GM18526 (cell line): ENCODE data around the gene CNKSR3.

Experiments used
- POLR2A ChIP-seq: IDR thresholded peaks from 3 replicates; pipeline ENCODE4 v1.6.1; 2011; ENCODE audit not compliant: insufficient read length; ENCODE audit errors: extremely low read depth

The CNKSR3 gene

DNA sequence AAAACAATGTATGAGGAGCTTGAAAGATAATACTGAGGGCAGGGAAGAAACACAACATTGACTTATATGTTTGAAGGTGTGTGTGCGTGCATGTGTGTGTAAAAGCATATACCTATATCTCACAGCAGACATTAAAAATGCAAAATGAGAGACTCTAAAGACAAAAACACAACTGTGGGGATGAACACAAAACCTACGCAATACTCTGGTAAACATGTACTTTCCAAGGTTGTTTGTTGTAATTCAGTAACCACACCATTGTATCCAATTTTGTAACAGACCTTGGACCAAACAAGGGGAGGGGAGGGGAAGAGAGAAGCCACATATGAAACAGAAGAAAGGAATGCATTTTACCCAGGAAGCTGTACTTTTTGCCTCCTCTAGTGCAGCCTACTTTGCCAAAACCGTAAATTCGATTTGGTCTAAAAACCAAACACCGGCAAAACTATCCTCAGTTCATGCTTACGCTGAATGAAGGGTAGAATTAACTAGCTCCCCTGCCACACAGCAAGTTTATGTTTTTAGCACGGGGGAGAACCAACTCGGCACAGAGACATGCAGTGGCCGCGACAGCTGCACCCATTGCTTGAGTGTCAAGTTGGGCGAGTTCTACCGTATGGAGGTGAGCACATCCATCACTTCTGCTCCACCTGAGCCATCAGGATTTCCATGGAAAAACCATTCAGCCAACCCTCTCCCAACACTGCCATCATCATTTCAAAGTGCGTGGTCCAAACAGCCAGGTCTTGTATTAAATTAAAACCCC is 50.0 kb downstream of the CNKSR3 start:
- no peak for TF ChIP-seq POLR2A

GRCh38 chr6:154459513-154459912 is 51.0 kb downstream of the CNKSR3 start:
- TF ChIP-seq POLR2A: no peak

DNA sequence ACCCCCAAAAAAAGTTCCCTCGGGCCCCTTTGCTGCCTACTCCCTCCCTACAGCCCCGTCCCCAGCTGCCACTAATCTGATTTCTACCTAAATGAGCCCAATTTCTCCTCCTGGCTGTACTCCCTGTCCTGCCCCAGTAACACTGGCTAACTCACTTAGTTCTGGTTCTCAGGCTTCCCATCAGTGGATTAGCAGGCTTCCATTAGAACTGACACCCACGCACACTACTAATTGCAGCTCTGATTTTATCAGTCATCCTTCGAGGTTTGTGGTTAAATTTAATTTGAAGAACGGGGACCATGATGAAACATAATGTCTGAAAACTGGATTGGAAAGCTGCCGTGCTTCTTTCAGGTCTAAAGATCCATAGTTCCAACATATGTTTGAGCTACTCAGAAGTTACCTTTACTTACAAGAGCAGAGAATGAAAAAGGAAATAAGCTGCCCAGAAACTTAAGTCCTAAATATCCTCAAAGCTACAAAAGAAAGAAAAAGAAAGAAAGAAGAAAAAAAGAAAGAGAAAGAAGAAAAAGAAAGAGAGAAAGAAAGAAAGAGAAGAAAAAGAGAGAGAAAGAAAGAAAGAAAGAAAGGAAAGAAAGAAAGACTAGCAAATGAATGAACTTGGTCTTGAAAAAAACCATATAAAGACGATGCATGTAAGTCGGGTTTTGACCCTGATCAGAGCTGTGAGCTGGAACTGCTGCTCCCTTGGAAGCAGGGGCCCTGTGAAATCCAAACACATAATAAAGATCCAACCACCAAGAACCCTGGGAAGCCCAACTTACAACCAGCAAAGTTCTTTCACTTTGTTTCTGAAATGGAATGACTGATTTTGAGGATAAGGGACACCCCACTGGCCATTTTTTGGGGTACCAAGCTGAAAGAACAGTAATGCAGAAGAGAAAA is 51.7 kb downstream of the CNKSR3 start:
- TF ChIP-seq POLR2A: no peak

GRCh38 chr6:154457881-154458284 is 52.6 kb downstream of the CNKSR3 start:
- TF ChIP-seq POLR2A: no peak

- TF ChIP-seq POLR2A: no peak
Measured at GRCh38 chr6:154457046-154457713, 53.3 kb downstream of the CNKSR3 start.

DNA sequence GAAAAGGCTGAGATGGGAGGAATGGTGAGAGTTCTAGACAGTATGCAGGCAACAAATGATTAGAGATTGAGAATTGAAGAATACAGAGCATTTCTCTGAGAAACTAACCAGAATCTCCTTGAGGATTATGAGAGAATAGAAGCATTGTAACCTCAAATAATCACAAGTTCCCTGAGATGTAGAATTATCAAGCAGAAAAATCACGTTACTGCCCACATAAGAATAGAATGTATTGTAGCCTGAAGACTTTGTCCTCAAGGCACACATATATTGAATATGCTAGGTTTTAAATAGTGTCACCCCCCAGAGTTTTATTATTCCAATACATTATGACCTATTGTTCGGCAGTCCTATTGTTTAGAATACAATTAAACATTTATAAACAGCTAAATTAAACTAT is 57.2 kb downstream of the CNKSR3 start:
- TF ChIP-seq POLR2A: no peak

- no peak for TF ChIP-seq POLR2A
Measured at GRCh38 chr6:154450498-154450897, 60.0 kb downstream of the CNKSR3 start.

DNA sequence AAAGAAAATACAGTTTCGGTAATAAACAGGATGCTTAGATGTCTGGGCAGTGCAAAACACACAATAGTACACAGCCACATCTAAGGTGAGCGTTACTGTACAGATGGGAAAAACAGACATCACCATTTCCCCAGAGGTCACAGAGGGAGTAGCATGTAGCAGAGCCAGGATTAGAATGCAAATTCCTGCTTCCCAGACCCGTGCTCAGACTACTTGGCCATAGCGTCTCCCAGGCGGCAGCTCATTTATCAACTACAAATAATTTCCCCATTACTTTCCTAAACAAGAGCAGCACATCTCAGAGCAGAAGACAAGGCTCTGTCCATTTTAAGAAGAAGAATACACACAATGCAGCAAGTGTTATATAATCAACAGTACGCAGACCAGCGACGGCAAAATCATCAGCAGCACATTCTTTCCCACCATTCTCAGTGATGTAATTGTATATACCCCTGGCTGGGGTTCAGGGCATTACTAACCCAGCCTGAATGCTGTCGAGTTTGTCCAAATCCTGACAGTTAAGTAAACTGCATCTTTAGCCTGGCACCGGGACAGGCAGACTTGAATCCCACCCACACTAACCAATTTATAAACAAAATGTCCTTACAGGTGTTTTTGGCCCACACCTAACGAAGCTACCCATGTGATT is 61.9 kb downstream of the CNKSR3 start:
- no peak for TF ChIP-seq POLR2A

GRCh38 chr6:154447954-154448353 is 62.5 kb downstream of the CNKSR3 start:
- TF ChIP-seq POLR2A: no peak

DNA sequence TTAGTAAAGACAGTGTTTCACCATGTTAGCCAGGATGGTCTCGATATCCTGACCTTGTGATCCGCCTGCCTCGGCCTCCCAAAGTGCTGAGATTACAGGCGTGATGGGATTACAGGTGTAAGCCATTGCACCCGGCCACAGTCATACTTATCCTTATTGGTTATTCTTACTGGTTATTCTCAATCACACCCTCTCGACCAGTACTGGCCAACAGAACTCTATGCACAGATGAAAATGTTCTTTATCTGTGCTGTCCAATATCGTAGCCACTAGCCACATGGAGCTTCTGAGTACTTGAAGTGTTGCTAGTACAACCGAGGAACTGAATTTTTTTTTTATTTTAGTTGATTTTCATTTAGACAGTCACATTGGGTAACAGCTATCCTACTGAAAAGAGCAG is 63.5 kb downstream of the CNKSR3 start:
- no peak for TF ChIP-seq POLR2A

DNA sequence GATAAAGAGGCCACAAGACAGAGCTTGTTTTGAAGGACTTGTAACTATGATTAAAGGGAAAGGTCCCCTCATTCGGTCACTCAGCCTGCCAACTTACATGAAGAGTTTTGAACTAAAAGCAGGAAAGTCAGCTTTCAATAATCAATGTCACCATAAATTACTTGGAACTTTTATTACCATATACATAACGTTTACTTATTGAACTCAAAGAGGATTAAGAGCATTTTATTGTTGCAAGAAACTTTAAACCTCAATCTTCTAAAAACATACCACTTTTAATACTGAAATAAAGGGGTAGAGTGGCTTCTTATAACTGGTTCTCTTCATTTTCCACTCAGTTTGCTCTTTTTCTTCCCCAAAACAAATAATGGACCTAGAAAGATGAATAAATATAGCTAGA is 65.1 kb downstream of the CNKSR3 start:
- TF ChIP-seq POLR2A: no peak

DNA sequence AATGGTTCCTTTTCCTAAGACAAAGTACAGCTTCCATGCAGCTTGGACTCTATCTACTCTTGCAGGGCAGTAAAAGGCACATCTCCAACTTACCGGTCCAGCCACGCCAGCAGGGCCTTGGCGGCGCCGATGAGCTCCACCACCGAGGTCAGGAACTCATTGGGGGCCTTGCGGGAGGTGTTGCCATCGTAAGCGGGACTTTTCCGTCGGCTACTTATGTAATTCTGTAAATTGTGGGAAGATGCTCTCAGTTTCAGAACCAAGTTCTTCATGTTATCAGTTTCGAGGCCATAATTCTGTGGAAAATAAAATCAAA is 68.5 kb downstream of the CNKSR3 start:
- TF ChIP-seq POLR2A: no peak

- no peak for TF ChIP-seq POLR2A
Measured at GRCh38 chr6:154440422-154441043, 70.0 kb downstream of the CNKSR3 start.

DNA sequence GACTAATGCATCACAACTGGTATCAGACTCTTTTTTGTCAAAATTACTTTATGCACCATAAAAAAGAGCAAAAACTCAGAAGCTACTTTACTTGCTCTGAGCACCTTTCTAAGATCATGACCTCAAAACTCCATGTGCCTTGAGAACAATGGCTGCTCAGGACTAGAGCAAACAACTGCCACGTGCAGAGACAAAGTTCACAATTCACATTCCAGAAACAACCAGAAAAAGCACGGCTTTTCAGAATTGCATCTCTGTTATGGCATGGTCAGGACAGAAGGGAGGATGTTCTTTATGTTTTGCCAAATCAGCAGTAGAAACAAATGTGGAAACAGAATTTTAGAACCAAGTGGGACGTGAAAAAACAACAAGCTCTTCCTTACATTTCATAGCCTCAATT is 70.5 kb downstream of the CNKSR3 start:
- TF ChIP-seq POLR2A: no peak

DNA sequence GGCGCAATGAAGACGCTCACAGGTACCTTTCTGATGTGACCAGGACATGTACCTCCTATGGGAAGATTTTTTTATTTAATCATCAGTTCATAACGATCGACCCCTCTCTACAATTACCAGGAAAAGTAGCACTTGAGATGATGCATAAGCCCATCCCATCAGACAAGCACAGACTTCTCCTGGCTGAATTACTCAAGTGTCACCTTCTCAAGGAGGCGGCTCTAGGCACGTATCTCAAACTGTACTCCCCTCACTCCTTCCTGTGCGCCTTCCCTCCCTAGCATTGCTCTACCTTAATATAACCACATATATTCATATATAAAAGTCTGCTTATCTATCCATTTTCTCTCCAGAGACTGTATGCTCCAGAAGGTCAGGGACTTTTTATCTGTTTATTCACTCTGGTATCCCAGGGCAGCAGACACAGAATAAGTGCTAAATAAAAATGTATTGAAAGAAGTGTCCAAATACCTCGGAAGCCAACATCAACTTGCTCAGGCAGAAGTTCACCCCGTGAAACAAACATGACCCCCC is 71.5 kb downstream of the CNKSR3 start:
- TF ChIP-seq POLR2A: no peak

GRCh38 chr6:154435400-154435945 is 75.0 kb downstream of the CNKSR3 start:
- no peak for TF ChIP-seq POLR2A
